ENCODE results near the gene BAZ2A.

GRCh38 chr12:56630180-56630632, at the start of gene BAZ2A:
- no peak for TF ChIP-seq GATA2 (IDR thresholded peaks at IDR 0.05; ENCODE audit: low read depth, low read length)
- no peak for TF ChIP-seq GATA3 (IDR thresholded peaks at IDR 0.05; ENCODE audit: low read depth, low read length)

All from SH-SY5Y (cell line).